HFF-Myc (cell line): ENCODE measurements around the gene EID1.
"Not testable (repeated sequence)": the region's sequence is repeated elsewhere in the genome, so short reads cannot be mapped to it uniquely, and the experiment has no call there.

Source experiments
- DNase-seq: peaks from one replicate; pipeline ENCODE4 v3.0.0-alpha.2; 2011; ENCODE audit warnings: low read depth; ENCODE audit errors: extremely low read depth
- H3K4me3 ChIP-seq: replicated peaks from 2 replicates; pipeline ENCODE4 v1.5.1; 2011; ENCODE audit warnings: low read depth, mild to moderate bottlenecking, control low read depth, low read length
- CTCF ChIP-seq: IDR thresholded peaks from 2 replicates; pipeline ENCODE4 v1.5.1; 2012; ENCODE audit warnings: mild to moderate bottlenecking, low read depth, low read length, control low read depth; ENCODE audit errors: missing control alignments

EID1 gene

GRCh38 chr15:48842501-48842900 lies 35.4 kb upstream of the EID1 start:
- TF ChIP-seq CTCF, result no peak
- DNase-seq, result no peak
- H3K4me3 ChIP-seq, result no peak overlapping the region

- DNase-seq, result no peak
- no peak for TF ChIP-seq CTCF
- no peak overlapping the region for H3K4me3 ChIP-seq
Observed at GRCh38 chr15:48845123-48845522, 32.8 kb upstream of the EID1 start.

DNA sequence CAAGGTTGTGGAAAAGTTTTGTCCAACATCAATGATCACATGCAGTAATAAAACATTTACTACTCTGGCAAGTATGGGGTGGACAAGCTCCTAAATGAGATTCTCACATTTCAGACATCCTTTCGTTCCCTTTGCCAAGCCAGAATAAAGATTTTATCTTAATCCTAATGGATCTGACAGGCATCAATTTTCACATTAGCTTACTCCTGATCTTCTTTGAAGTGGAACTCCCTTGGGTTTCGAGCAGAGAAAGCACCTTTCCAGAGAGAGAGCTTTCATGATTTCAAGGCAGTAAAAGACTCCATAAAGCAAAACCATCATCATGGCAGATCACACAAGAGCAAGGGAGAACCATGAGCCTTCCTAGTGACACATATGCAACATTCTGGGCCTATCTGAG lies 27.3 kb upstream of the EID1 start:
- TF ChIP-seq CTCF, result no peak
- no peak overlapping the region for H3K4me3 ChIP-seq
- no peak for DNase-seq

- no peak for DNase-seq
- no peak for TF ChIP-seq CTCF
- no peak overlapping the region for H3K4me3 ChIP-seq
Observed at GRCh38 chr15:48851956-48852355, 26.0 kb upstream of the EID1 start.

DNA sequence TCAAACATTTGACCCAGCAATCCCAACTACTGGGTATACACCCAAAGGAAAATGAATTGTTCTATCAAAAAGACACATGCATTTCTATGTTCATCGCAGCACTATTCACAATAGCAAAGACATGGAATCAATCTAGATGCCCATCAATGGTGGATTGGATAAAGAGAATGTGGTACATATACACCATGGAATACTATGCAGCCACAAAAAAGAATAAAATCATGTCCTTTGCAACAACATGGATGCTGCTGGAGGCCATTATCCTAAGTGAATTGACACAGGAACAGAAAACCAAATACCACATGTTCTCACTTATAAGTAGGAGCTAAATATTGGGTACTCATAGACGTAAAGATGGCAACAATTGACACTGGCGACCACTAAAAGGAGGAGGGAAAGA lies 23.5 kb upstream of the EID1 start:
- H3K4me3 ChIP-seq, DNase-seq: not testable (repeated sequence)

DNA sequence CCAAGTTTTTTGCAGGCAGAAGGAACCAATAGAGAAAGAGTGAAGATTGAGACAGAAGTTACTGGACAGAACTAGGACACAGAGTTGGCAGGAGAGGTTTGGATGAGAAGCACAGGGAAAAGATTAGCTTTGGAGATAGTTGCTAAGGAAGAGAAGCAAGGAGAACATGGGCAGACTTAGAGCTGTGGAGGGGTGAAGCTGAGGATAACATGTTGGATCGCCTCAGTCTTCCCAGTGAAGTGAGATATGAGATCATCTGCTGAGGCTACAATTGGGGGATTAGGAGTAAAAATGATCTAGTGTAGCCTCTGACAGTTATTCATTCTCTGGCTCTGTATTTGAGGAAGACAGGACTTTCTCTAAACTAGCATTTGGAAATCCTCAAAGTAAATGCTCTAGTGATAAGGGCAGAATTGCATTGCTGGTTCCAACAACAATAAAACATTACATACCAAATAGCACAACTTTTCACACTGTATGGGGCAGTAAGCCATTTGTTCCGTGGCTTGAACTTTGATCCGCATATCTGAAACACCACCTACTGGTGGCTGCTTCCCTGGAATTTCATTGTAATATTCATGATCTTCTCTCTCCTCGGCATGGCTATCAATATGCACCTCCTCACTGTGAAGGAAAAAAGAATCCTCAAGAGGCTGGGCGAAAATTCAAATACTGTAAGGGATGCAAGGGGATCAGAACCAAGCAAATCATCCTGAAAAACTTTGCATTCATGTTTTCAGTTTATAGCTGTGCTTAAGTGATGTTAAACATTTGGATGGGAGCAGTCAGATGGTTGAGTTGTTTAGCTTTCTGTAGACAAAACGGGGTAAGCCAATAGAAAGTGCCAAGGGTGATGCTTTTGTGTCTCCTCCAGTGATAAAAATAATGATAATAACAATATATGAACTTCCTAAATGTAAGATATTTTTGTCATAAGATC lies 22.2 kb upstream of the EID1 start:
- TF ChIP-seq CTCF, result peak; percentile 56
- no peak for DNase-seq
- no peak overlapping the region for H3K4me3 ChIP-seq

DNA sequence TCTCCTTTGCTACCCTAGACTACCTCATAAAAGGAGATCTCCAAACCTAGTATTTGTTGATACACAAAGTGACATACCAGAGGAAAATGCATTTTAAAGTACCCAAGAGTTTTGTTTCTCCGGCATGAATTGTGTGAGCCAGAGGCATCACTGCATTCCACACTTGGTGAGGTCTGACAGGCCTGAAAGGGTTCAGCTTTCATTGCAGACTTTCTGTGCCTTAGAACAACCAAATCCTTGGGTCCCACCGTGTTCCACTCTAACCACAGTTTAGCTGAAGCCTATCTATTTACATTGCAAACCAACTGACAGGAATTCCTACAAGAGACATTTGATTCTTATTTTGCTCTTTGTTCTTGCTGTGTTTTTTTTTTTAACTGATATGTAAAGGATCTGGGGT lies 21.0 kb upstream of the EID1 start:
- no peak for TF ChIP-seq CTCF
- DNase-seq, result no peak
- H3K4me3 ChIP-seq, result no peak overlapping the region
